ENCODE data around the gene FICD.

GRCh38 chr12:108514468-108514972, 557 bp upstream of the FICD start:
- TF ChIP-seq, protein P1, sequence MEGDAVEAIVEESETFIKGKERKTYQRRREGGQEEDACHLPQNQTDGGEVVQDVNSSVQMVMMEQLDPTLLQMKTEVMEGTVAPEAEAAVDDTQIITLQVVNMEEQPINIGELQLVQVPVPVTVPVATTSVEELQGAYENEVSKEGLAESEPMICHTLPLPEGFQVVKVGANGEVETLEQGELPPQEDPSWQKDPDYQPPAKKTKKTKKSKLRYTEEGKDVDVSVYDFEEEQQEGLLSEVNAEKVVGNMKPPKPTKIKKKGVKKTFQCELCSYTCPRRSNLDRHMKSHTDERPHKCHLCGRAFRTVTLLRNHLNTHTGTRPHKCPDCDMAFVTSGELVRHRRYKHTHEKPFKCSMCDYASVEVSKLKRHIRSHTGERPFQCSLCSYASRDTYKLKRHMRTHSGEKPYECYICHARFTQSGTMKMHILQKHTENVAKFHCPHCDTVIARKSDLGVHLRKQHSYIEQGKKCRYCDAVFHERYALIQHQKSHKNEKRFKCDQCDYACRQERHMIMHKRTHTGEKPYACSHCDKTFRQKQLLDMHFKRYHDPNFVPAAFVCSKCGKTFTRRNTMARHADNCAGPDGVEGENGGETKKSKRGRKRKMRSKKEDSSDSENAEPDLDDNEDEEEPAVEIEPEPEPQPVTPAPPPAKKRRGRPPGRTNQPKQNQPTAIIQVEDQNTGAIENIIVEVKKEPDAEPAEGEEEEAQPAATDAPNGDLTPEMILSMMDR (IDR thresholded peaks at IDR 0.05; ENCODE audit: insufficient read depth, low read length) = no peak
- TF ChIP-seq GABPA (IDR thresholded peaks at IDR 0.05; ENCODE audit: low read depth) = no peak
- TF ChIP-seq POLR2AphosphoS5 (IDR thresholded peaks at IDR 0.05; ENCODE audit: low read depth) = no peak
- TF ChIP-seq REST (IDR thresholded peaks at IDR 0.05; ENCODE audit: insufficient replicate concordance, low read depth) = no peak
- no peak for TF ChIP-seq SPI1 (IDR thresholded peaks at IDR 0.05; ENCODE audit: borderline replicate concordance, low read depth)
